ENCODE results near the gene FUT8. TPM values are rescaled to one million over a fixed set of nuclear protein-coding genes. Genes with fewer than 3 reads are reported as not detected.

The FUT8 gene
- total RNA-seq, 2 donors from 2014 or later: 13.4 to 14.8 TPM

DNA sequence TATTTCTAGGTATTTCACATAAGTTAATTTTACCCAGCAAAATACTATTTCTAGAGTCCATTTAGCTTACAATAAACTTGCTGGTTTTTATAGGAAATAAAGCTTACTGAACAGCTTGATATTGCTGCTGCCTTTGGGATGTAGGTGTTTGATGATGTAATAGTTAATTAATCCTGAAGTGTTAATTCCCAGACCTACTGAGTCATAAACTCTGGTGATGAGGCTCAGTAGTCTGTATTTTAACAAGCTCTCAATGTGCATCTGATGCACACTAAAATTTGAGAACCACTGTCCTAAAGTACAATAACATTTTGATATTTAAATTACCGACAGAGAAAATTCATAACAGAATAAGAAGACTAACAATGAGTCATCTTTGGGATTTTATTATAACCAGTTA lies 168.4 kb downstream of the FUT8 start:
- DNase-seq: no peak
- ATAC-seq: no peak
- intact Hi-C loops (cut with DNase I): no loop called here

GRCh38 chr14:65581378-65581777 lies 168.8 kb downstream of the FUT8 start:
- intact Hi-C loops (cut with DNase I): no loop called here
- DNase-seq (no peak), ATAC-seq (no peak)

DNA sequence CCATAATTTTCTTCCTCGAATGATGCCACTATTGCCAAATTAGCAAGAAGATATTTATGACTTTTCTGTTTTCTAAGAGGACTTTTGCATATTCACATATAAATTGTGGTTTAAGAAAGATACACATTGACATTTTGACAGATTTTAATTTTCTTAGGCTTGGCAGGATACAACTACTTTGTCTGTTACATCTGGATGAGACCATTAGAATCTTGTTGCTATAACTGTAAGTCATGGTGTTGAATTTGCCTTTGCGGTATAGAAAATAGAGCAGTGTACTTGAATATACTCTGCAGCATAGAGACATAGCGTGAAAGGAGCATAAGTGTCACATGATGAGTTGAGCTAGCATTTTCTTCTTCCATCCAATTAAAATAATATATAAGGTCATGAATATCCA lies 169.3 kb downstream of the FUT8 start:
- intact Hi-C loops (cut with DNase I): no loop called here
- DNase-seq (no peak), ATAC-seq (no peak)

DNA sequence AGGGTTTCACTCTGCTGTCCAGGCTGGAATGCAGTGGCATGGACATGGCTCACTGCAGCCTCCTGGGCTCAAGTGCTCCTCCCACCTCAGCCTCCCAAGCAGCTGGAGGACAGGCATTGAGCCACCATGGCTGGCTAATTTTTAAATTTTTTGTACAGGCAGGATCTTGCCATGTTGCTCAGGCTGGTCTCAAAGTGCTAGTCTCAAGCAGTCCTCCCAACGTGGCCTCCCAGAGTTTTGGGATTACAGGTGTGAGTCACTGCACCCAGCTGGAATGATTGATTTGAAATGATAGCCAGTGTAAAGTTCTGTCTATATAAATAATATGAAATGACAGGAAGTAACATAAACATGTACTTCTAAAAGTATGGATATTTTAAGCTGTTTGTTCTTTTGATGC lies 172.7 kb downstream of the FUT8 start:
- DNase-seq: no peak
- intact Hi-C loops (cut with DNase I): no loop called here
- no peak for ATAC-seq

DNA sequence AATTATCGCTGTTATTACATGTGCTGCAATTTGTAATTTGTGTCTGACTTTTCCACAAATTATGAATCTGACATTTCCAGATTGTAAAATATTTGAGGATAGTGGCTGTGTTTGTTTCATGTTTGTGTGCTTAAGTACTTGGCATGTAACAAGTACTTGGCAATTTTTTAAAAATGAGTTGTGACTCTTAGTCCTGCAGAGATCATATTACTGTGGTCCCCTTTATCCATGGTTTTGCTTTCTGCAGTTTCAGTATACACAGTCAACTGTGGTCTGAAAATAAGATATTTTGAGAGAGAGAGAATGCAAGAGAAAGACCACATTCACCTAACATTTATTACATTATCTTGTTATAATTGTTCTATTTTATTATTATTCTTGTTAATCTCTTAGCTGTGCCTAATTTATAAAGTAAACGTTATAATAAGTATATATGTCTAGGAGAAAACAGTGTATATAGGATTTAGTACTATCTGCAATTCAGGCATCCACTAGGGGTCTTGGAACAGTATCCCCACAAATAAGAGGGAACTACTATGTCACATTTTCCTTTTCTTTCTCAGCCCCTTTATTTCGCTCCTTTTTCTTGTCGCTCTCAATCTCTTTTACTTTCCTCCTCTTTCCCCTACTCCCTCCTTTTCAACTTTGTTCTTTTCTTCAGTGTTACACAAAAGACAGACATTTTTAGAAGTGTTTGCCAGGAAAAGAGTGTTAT lies 176.1 kb downstream of the FUT8 start:
- ATAC-seq (peak in 1 of 2 donors; percentile 44), DNase-seq (no peak)
- intact Hi-C loops (cut with DNase I): no loop called here

GRCh38 chr14:65594153-65594881 lies 181.8 kb downstream of the FUT8 start:
- ATAC-seq: no peak
- intact Hi-C loops (cut with DNase I): no loop called here

DNA sequence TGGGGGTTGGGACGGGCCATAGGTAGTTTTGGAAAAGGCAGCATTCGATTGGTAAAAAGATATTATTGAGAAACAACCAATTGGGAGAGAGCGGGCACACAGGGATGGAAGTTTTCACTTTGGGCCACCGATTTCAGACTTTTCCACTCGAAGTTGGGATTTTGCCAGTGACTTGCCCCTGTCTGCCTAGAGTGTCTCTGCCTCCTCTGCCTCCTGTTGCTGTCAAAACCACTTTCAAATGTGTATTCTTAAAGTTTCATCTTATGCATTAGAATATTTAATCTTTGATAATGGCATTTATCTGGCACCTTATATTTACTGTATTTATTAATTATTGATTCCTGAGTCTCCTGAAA lies 182.3 kb downstream of the FUT8 start:
- DNase-seq (no peak), ATAC-seq (no peak)
- intact Hi-C loops (cut with DNase I): no loop called here

More at GRCh38 chr14:65594153-65594881, 181.8 kb downstream of the FUT8 start:
- DNase-seq: no peak

DNA sequence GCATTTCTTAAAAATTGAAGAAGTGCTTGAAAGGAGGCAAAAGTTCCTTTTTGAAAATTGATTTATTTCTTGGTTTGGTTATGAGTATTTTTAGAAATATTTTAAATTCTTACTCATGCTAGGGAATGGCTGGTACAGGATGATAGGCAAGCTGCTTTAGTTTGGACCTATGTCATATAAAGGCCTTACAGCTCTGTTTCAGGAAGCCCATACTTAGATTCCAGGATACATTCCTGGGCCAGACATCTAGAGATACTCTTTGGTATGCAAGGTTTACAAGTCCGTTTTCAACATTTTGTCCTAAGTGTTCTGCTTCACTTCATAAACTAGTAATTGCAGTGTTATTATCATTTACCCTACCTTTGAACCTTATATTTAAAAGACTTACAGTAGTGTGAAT lies 186.8 kb downstream of the FUT8 start:
- intact Hi-C loops (cut with DNase I): no loop called here
- ATAC-seq: no peak
- DNase-seq: no peak

DNA sequence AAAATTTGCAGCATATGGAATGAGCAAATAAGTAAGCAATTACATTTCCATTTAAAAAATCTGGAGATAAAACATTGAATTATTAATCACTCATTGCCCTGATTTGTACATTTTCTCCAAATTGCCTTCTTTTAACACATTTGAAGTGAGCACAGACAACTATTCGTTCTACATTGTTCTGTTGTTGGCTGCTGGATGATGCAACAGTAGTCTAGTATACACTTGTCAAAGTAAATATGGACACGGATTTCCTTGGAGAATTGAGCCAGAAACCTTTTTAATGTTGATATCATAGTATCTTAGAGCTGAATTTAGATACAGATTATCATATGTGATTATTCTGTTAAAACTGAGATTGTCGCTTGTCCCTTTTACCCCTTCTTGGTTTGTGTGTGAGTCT lies 188.2 kb downstream of the FUT8 start:
- ATAC-seq (no peak), DNase-seq (no peak)
- intact Hi-C loops (cut with DNase I): no loop called here

DNA sequence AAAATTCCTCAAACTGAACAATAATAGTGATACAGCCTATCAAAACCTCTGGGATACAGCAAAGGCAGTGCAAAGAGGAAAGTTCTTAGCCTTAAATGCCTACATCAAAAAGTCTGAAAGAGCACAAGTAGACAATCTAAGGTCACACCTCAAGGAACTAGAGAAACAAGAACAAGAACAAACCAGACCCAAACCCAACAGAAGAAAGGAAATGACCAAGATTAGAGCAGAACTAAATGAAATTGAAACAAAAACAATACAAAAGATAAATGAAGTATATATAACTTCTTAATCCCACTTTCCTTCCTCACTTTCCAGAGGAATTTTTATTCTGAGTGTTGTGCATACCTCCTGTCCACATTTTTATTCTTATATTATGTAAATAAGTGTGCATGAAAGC lies 192.0 kb downstream of the FUT8 start:
- ATAC-seq: no peak
- intact Hi-C loops (cut with DNase I): no loop called here
- no peak for DNase-seq

DNA sequence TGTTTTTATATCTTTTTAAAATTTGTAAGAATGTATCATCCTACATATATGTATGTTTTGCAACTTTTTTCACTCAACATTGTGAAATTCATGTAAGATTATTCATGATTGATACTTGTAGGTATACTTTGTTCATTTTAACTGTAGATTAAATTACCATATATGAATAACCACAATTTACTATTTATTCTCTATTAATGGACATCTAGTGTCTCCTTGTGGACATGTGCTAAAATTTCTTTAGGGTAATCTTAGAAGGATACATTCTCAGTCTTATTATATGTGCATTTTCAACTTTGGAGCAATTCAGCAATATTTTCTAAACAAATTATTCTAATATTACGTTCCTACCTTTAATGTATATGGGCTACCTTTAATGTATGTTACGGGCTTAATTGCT lies 192.4 kb downstream of the FUT8 start:
- intact Hi-C loops (cut with DNase I): no loop called here
- DNase-seq: no peak
- ATAC-seq: no peak

- DNase-seq (no peak), ATAC-seq (no peak)
- intact Hi-C loops (cut with DNase I): no loop called here
These were observed 193.9 kb downstream of the FUT8 start for GRCh38 chr14:65606460-65606859.

- ATAC-seq (no peak), DNase-seq (no peak)
- intact Hi-C loops (cut with DNase I): no loop called here
These were observed 200.7 kb downstream of the FUT8 start for GRCh38 chr14:65613131-65613650.

DNA sequence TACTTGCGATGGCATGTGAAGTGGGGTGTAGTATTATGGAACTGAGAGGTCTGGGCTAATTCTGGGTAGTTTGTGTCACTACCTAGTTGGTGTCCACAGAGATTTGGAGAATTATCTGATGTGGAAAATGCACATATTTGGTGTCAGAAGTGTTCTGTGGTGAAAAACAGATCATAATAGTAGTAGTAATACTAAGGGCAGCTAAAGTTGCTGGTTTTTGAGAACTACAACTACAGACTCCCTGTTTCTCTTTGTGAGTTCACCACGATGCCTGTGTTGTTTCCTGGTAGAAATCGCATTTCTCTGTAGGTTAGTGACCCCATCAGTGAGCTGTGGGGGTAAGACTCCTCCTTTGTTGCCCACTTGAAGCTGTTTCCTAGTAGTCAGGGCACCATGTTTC lies 206.5 kb downstream of the FUT8 start:
- DNase-seq (no peak), ATAC-seq (no peak)
- intact Hi-C loops (cut with DNase I): no loop called here

DNA sequence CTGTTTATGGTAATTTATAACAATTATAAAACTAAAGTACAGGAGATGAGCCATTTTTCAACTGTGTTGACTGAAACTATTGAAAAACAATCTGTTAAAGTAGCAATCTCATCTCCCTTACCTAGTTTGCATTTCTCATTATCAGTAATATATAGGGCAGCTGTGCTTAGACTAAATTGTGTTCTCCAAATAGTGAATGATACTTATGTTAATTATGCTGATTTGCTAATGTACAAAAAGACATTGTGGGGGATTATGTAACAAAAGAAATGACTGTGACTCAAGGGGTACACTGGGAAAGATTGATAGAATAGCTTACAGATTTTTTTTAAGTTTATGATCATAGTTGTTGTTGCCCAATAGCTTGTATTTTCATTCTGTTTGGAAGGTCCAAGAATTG lies 207.7 kb downstream of the FUT8 start:
- intact Hi-C loops (cut with DNase I): no loop called here
- no peak for ATAC-seq
- no peak for DNase-seq

GRCh38 chr14:65622703-65623102 lies 210.2 kb downstream of the FUT8 start:
- intact Hi-C loops (cut with DNase I): no loop called here
- DNase-seq: no peak
- no peak for ATAC-seq

GRCh38 chr14:65623759-65624158 lies 211.2 kb downstream of the FUT8 start:
- no peak for DNase-seq
- no peak for ATAC-seq

DNA sequence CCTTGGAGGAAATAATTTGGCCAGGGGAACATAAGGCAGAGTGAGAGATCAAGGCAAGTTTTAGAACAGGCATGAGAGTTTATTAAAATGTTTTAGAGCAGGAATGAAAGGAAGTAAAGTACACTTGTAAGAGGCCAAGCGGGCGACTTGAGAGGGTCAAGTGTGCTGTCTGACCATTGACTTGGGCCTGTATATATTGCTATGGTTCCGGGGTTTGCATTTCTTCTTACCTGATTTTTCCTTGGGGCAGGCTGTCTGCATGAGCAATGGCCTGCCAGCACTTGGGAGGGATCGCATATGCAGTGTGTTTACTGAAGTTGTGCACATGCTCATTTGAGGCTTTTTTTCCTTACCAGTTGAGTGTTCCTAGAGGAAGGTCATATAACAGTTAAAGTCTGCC lies 214.8 kb downstream of the FUT8 start:
- no peak for DNase-seq

More at GRCh38 chr14:65623759-65624158, 211.2 kb downstream of the FUT8 start:
- intact Hi-C loops (cut with DNase I): no loop called here

DNA sequence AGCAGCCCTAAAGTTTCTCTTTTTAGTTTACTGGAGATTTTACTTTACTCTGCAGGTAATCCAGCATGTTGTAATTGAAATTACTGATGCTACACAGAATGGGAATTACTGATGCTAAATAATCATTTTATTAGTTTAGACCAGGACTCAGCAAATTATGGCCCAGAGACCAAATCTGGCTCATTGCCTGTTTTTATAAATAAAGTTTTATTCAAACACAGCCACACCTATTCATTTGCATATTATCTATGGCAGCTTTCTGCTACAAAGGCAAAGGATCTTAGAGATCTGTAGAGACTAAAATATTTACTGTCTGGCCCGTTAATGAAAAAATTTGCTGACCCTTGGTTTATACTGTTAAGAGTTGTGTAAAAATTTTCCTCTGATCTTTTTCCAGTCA lies 216.1 kb downstream of the FUT8 start:
- DNase-seq (no peak), ATAC-seq (no peak)

More for the DNA sequence above, 214.8 kb downstream of the FUT8 start:
- no peak for ATAC-seq
- intact Hi-C loops (cut with DNase I): no loop called here

DNA sequence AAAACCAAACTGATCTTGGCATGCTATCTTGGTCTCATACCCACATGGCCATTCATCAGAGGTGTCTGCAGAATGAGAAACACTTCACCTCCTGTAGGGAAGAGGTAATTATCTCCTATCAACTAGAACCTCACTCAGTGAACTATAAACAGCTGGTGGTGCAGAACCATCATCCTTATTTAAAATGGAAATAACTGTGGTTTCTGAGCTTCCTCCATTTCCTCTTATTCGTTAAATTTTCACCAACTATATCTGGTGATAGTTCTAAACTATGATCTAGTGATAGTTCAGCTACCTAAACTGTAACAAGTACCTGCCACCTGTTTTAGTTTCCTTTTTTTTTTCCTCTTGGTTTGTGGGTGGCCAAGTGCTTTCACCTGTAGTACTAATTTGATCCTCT lies 218.5 kb downstream of the FUT8 start:
- no peak for ATAC-seq
- intact Hi-C loops (cut with DNase I): no loop called here
- DNase-seq: no peak

More for the DNA sequence above, 216.1 kb downstream of the FUT8 start:
- intact Hi-C loops (cut with DNase I): no loop called here

DNA sequence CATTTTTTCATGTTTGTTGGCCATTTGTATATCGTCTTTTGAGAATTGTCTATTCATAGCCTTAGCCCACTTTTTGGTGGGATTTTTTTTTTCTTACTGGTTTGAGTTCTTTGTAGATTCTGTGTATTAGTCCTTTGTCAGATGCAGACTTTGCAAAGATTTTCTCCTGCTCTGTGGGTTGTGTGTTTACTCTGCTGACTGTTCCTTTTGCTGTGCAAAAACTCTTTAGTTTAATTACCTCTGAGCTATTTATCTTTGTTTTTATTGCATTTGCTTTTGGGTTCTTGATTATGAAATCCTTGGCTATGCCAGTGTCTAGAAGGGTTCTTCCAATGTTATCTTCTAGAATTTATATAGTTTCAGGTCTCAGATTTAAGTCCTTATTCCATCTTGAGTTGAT lies 220.0 kb downstream of the FUT8 start:
- no peak for DNase-seq
- intact Hi-C loops (cut with DNase I): no loop called here
- ATAC-seq: no peak

Data from left cardiac atrium (tissue), 4 donors.